Ectodermal cell (in vitro differentiated cells): ENCODE measurements around the gene UFSP2.

Experiments used
- H3K27ac ChIP-seq: 2 replicates; pipeline ENCODE4 v1.7.0; 2013; ENCODE audit warnings: mild to moderate bottlenecking, low read depth, low read length; ENCODE audit not compliant: insufficient read depth, poor library complexity, severe bottlenecking
- H3K27me3 ChIP-seq: 2 replicates; pipeline ENCODE4 v1.7.0; 2013; ENCODE audit warnings: mild to moderate bottlenecking, low read length; ENCODE audit not compliant: insufficient read depth, control insufficient read depth, poor library complexity, severe bottlenecking
- H3K36me3 ChIP-seq: one replicate; pipeline ENCODE4 v1.7.0; 2013; ENCODE audit warnings: low read length; ENCODE audit not compliant: control insufficient read depth, insufficient read depth
- H3K4me1 ChIP-seq: one replicate; pipeline ENCODE4 v1.7.0; 2013; ENCODE audit warnings: low read length; ENCODE audit not compliant: control insufficient read depth, insufficient read depth
- H3K4me3 ChIP-seq: 2 replicates; pipeline ENCODE4 v1.7.0; 2013; ENCODE audit warnings: low read depth, low read length, control low read depth; ENCODE audit not compliant: insufficient read depth
- H3K9me3 ChIP-seq: 2 replicates; pipeline ENCODE4 v1.7.0; 2013; ENCODE audit warnings: mild to moderate bottlenecking, low read length, moderate library complexity; ENCODE audit not compliant: control insufficient read depth
- WGBS, 2 experiments: methylation state at CpG; one replicate each; pipeline ENCODE4 v1.1.7; 2013; ENCODE audit warnings: missing lambda C conversion rate in 2 of 2; 5-methylcytosine and 5-hydroxymethylcytosine counted together

UFSP2 gene

DNA sequence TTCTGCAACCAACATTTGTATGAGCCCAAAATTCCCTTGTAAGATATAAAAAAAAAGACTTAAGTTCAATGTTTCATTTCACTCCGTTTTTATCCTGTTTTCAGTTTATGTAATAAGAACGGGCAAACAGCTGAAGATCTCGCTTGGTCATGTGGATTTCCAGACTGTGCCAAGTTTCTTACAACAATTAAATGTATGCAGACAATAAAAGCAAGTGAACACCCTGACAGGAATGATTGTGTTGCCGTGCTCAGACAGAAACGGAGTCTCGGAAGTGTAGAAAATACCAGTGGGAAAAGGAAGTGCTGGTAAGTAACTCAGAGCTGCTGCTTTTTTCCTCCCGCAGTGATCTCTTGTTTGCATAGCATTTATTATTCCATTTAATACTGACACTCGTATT lies 26.3 kb downstream of the UFSP2 start:
- no peaks in the 10 kb centered on the region for H3K9me3 ChIP-seq
- H3K4me3 ChIP-seq = no peak overlapping the region
- peaks cover 19% of the 10 kb centered on the region for H3K36me3 ChIP-seq
- H3K27ac ChIP-seq = no peak overlapping the region
- H3K27me3 ChIP-seq = peaks cover 15% of the 10 kb centered on the region
- peaks cover 8% of the 10 kb centered on the region for H3K4me1 ChIP-seq
- 94 to 95% methylated on average over 6 to 8 of the region's 8 CpGs for WGBS, 2 experiments

DNA sequence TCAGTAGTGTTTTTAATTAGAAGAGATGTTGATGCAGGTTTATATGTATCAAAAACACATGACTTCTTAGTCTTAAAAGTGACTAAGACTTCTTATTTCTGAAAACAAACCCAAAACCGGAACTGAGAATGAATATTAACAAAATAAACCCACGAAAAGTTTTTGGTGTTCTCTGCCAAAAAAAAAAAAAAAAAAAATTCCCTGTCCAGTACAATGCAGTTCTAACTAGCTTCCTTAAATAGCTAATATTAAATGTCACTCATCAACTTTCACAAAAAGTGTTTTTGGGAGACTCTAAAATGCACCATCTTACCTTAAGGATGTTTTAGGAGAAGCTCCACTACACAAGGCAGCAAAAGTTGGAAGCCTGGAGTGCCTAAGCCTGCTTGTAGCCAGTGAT lies 27.1 kb downstream of the UFSP2 start:
- no peaks in the 10 kb centered on the region for H3K9me3 ChIP-seq
- H3K36me3 ChIP-seq = peaks cover 19% of the 10 kb centered on the region
- 93 to 96% methylated on average over 2 of the region's 2 CpGs for WGBS, 2 experiments
- H3K27ac ChIP-seq = no peak overlapping the region
- peaks cover 8% of the 10 kb centered on the region for H3K4me1 ChIP-seq
- no peak overlapping the region for H3K4me3 ChIP-seq
- H3K27me3 ChIP-seq = peaks cover 15% of the 10 kb centered on the region

DNA sequence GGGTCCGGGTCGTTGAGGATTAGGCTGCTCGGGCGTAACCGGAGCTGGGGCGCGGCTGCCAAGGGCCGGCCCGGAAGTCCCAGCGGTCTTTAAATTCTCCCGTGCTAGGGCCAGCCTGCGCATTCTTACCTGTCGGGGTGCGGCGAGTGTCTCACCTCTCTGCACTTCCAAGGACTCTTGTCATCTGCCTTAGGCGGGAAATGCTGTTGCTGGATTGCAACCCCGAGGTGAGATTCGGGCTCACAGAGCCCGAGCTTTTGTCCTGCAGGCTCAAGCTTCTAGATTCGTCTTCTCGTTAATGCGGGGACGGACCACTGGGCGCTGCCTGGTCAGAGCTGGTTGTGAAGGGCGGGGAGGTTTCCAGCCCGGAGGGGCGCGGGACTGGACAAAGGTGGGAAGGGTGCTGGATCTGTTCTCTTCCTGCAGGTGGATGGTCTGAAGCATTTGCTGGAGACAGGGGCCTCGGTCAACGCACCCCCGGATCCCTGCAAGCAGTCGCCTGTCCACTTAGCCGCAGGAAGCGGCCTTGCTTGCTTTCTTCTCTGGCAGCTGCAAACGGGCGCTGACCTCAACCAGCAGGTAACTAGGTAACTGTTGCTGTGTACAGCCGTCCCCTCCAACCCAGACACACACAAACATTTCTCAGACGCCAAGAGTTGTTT lies 28.9 kb downstream of the UFSP2 start, which contains the start of gene ANKRD37:
Gene ANKRD37, plus strand, starts transcription at position 118 of the 662 bp plus-strand sequence. Its CDS starts 83 bp downstream, at position 201.
- Histone ChIP-seq H3K4me1 (peaks cover 8% of the 10 kb centered on the region), H3K27me3 (peaks cover 15% of the 10 kb centered on the region), H3K36me3 (peaks cover 16% of the 10 kb centered on the region), H3K27ac (peak within 1 kb of the TSS; percentile 72), H3K4me3 (peak within 1 kb of the TSS; percentile 55), H3K9me3 (no peaks in the 10 kb centered on the region)
- 6 to 7% methylated on average over 38 of the region's 38 CpGs for WGBS, 2 experiments

DNA sequence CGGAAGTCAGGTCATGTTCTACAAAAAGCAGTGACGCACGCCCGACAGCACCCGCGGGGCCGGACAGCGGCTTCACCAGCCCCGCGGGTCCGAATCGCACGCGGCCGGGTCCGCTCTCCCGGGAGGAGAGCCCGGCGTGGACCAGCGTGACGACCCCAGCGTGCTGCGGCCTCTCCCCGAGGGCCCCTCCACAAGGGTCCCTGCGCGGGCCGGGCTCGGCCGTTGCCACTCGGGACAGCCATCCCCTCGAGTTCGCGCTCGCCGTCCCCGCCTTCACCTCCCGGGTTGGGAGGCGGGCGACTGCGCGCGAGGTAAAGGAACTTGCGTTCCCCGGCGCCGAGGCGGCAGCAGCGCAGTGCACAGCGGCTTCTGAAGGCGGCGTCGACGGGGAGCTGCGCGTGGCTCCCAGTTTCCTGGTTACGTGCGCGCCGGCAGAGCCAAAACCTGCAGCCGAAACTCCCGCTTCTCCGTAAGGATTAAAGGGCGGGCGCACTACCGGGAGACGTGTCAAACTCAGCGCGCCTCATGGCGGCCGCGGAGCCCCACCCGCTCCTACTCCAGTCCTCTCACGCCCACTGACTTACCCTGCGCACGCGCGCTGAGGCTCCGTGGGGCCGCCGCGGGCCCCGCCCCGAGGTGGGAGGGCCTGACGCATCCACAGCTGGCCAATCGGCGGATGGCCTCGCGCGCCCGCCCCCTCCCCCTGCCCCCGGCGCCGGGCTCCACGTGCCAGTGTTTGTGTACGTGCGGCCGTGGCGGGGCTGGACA lies 29.6 kb downstream of the UFSP2 start:
- peak overlapping the region; percentile 72 for H3K27ac ChIP-seq
- H3K36me3 ChIP-seq = peaks cover 13% of the 10 kb centered on the region
- peaks cover 15% of the 10 kb centered on the region for H3K27me3 ChIP-seq
- H3K4me3 ChIP-seq = peak overlapping the region; percentile 55
- WGBS, 2 experiments = 1% methylated on average over 98 of the region's 98 CpGs
- H3K4me1 ChIP-seq = peaks cover 8% of the 10 kb centered on the region
- H3K9me3 ChIP-seq = no peaks in the 10 kb centered on the region

DNA sequence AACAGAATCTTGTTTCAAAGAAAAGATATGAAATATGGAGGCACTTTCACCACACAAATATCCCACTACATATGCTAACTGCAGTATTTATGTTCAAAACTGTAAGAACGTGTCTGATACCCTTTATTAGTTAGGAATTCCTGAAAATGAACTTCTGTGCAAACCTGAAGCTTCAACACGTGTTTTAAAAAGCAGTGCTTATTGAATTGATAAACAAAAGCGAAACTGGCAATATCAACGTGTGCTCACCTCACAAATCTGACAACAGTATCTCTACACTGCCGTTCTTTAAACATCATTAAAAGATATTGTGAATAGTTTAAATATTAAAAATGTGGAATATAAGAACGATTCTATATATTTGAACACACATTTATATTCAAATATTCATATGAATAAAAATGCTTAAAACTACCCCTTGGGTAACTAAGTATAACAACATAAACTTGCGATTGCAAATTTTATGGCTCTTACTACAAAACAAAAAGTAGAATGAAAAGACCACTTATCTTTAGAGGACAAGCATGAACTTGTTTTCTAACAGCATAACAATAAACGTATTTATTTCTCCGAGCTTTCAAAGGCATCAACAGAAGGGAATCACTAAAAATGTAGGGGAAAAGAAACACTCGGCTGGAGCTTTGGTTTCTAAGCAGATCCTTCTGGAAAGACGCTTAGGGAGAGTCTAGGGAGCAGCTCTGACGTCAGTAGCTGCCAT lies 30.4 kb downstream of the UFSP2 start, which contains the start of gene LRP2BP:
Gene LRP2BP, minus strand, starts transcription at position 687 of the 718 bp plus-strand sequence. CDS start 17,738 bp downstream, outside the sequence.
- Histone ChIP-seq H3K4me3 (peak within 1 kb of the TSS; percentile 55), H3K4me1 (peaks cover 8% of the 10 kb centered on the region), H3K9me3 (no peaks in the 10 kb centered on the region), H3K36me3 (peaks cover 8% of the 10 kb centered on the region), H3K27me3 (peaks cover 15% of the 10 kb centered on the region), H3K27ac (peak within 1 kb of the TSS; percentile 72)
- whole genome bisulfite sequencing, 2 experiments = 63 to 71% methylated on average over 9 to 10 of the region's 12 CpGs

DNA sequence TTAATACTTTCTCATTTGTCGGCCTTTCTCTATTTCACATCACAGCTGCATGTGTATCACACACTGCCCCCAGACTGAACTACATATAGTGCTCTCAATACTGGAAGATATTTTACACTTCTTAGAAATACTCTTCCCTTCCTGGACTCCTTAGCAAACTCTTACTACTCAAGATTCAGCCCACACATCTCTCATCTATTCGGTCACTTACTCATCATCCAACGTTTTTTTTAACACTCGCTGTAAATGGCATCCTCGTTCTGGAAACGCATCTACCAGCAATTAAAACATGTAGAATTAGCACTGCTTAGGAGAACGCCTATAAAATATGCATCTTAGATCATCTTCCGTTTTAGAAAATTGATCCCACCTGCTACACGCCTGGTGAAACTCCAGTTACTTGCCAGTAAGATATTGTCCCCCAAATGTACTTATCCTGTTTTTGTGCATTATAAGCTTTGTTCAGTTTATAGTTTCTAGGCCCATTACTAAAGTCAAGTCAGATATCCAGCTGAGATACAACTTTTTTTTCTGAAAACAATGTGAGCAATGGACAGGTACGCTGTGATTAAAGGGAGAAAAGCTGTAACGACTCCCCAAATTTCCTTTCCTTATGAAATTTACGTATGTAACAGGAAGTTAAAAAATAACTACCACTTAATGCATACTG lies 31.1 kb downstream of the UFSP2 start:
- Histone ChIP-seq H3K9me3 (no peaks in the 10 kb centered on the region), H3K27ac (no peak overlapping the region), H3K36me3 (peaks cover 5% of the 10 kb centered on the region), H3K4me3 (no peak overlapping the region), H3K27me3 (peaks cover 15% of the 10 kb centered on the region), H3K4me1 (peaks cover 8% of the 10 kb centered on the region)
- WGBS, 2 experiments = 92% methylated on average over 10 to 12 of the region's 12 CpGs

DNA sequence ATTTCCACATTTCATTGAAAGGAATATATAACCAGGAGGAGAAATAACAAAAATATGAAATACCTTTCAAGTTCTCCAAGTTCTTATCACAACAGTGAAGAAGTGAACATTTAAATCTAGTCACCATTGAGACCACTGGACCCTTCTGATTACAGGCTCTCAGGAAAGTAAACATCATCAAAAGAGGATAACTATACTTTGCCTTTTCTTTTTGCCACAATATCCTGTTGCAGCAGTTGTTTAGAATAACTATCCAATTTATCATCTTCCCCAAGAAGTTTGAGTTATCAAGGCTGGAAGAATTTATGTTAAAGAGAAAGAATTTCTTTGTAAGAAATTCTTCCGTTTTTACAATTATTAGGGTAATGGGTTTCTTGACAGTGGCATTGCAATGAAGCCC lies 33.6 kb downstream of the UFSP2 start:
- no peak overlapping the region for H3K4me3 ChIP-seq
- no peaks in the 10 kb centered on the region for H3K9me3 ChIP-seq
- 100% methylated on average over 1 of the region's 1 CpG for WGBS, 2 experiments
- H3K4me1 ChIP-seq = peaks cover 4% of the 10 kb centered on the region
- H3K27ac ChIP-seq = no peak overlapping the region
- H3K27me3 ChIP-seq = peaks cover 15% of the 10 kb centered on the region
- no peaks in the 10 kb centered on the region for H3K36me3 ChIP-seq

DNA sequence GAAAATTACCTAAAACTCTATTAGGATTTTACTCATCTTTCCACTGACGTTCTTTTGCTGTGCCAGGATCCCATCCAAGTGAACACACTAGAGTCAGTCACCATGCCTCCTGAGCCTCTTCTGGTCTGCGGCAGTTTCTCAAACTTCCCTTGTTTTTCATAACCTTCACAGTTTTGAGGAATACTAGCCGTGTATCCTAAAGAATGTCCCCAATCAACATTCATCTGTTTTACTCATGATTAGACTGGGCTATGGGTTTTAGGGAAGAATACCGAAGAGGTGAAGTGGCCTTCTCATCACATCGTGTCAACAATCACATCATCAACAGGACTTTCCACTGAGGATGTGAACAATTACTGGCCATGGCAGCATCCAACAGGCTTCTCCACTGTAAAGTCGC lies 34.8 kb downstream of the UFSP2 start:
- no peaks in the 10 kb centered on the region for H3K9me3 ChIP-seq
- 94 to 95% methylated on average over 6 of the region's 6 CpGs for WGBS, 2 experiments
- no peaks in the 10 kb centered on the region for H3K4me1 ChIP-seq
- no peaks in the 10 kb centered on the region for H3K36me3 ChIP-seq
- H3K4me3 ChIP-seq = no peak overlapping the region
- peaks cover 13% of the 10 kb centered on the region for H3K27me3 ChIP-seq
- H3K27ac ChIP-seq = no peak overlapping the region

DNA sequence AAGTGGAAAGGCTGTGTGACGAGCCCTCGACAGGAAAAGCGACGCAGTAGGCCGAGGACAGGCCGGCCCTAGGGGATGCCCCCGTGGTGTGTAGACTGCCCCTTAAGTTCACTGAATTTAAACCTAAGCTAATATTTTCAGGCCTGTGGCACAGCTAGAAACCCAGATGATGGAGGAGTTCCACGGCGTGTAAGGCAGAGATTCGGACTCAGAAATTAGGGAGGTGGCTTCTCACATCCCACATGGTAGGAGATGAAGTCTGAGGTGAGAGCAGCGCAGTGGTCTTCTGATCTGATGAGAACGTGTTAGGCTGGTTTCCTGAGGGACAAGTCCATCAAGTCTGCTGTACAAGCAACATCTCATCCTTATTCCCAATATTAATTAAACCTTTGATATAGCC lies 37.8 kb downstream of the UFSP2 start:
- H3K4me3 ChIP-seq = no peak overlapping the region
- no peaks in the 10 kb centered on the region for H3K27me3 ChIP-seq
- H3K9me3 ChIP-seq = no peaks in the 10 kb centered on the region
- 95 to 96% methylated on average over 12 of the region's 12 CpGs for WGBS, 2 experiments
- H3K36me3 ChIP-seq = no peaks in the 10 kb centered on the region
- H3K4me1 ChIP-seq = no peaks in the 10 kb centered on the region
- no peak overlapping the region for H3K27ac ChIP-seq
